GM12801 (cell line): ENCODE data around the gene GPRIN2.

Source experiments
- TF ChIP-seq, protein P1 (sequence below): IDR thresholded peaks from one replicate; pipeline ENCODE4 v1.5.1; 2011; ENCODE audit warnings: control low read depth; ENCODE audit not compliant: insufficient read length; ENCODE audit errors: extremely low read depth

Gene GPRIN2

DNA sequence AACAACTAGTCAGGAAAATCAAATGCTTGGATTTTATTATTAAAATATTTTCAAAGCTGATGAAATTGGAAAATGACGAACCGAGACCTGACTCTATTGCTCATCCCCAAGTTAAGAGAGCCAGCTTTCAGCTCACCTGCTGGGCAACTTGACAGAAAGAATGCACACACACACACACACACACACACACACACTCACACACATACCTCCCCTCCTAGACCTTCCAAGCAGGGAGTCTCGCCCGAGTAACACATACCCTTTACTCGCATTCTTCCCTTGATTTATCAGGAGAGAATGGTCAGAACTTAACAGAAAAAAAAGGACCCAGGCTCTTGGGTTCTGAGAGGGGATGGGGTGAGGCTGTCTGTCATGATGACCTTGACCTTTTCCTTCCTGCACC, 19.1 kb downstream of the GPRIN2 start:
- TF ChIP-seq, protein P1, sequence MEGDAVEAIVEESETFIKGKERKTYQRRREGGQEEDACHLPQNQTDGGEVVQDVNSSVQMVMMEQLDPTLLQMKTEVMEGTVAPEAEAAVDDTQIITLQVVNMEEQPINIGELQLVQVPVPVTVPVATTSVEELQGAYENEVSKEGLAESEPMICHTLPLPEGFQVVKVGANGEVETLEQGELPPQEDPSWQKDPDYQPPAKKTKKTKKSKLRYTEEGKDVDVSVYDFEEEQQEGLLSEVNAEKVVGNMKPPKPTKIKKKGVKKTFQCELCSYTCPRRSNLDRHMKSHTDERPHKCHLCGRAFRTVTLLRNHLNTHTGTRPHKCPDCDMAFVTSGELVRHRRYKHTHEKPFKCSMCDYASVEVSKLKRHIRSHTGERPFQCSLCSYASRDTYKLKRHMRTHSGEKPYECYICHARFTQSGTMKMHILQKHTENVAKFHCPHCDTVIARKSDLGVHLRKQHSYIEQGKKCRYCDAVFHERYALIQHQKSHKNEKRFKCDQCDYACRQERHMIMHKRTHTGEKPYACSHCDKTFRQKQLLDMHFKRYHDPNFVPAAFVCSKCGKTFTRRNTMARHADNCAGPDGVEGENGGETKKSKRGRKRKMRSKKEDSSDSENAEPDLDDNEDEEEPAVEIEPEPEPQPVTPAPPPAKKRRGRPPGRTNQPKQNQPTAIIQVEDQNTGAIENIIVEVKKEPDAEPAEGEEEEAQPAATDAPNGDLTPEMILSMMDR: no peak

DNA sequence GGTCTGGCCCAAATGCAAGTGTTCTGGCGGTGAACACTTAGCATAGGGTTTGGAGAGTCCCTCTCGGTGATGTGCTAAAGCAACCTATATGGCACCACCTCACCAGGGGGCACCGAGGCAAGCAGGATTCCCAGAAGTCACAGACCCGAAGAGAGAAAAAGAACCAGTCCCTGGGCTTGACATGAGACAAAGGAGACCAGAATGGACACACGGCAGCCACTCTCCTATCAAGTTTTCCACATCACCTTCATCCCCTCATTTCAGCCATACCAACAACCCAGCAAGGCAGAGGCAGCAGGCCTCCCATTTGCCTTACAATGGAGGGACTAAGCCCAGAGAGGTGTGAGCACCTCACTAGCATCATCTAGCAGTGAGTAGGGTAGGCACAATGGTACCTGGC, 19.7 kb downstream of the GPRIN2 start:
- TF ChIP-seq, protein P1: no peak

DNA sequence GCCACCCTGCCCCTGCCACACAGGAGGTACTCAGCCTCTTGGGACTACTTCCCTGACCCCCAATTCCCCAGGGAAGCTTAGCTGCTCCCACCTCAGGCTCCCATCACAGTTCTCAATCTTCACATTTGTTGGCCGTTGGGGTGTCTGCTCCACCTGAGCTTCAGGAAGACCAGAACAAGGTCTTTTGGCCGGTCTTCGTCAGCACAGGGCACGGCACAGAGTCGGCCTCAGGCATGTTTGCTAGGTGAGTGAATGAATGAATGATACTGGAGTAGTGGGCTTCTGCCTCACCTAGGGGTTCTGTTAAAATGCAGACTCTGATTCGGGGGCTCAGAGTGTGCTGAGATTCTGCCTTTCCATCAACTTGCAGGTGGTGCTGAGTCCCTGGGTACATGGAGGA, 20.3 kb downstream of the GPRIN2 start:
- TF ChIP-seq, protein P1: no peak

DNA sequence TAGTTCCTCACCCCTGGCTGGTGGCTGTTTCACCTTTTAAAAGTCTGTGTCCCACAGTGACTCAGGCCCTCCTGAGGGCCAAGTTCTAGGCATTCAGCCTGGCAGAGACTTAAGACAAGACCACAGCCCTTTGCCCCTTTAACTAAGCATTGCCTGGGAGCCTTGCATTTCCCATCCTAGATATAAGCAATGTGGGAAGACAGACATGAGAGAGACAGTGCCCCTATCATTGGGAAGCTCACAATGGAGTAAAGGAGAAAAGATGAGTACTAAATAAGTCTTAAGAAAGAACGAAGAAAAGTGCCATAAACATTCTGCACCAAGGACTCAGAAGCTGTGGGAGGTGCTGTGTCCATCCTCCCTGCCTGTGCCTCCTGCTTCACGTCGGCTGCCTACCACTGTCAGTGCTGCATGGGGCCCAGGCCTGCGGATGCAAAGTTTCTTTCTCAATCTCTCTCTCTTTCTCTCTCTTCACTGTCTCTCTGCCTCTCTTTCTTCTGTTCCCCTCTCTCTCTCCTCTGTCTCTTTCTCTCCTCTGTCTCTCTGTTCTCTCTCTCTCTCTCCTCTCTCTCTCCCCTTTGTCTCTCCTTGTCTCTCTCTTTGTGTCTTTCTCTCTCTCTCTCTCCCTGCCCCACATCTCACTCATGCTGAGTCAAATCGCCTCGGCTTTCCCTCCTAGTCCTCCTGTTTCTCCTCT, 21.5 kb downstream of the GPRIN2 start:
- TF ChIP-seq, protein P1: no peak

DNA sequence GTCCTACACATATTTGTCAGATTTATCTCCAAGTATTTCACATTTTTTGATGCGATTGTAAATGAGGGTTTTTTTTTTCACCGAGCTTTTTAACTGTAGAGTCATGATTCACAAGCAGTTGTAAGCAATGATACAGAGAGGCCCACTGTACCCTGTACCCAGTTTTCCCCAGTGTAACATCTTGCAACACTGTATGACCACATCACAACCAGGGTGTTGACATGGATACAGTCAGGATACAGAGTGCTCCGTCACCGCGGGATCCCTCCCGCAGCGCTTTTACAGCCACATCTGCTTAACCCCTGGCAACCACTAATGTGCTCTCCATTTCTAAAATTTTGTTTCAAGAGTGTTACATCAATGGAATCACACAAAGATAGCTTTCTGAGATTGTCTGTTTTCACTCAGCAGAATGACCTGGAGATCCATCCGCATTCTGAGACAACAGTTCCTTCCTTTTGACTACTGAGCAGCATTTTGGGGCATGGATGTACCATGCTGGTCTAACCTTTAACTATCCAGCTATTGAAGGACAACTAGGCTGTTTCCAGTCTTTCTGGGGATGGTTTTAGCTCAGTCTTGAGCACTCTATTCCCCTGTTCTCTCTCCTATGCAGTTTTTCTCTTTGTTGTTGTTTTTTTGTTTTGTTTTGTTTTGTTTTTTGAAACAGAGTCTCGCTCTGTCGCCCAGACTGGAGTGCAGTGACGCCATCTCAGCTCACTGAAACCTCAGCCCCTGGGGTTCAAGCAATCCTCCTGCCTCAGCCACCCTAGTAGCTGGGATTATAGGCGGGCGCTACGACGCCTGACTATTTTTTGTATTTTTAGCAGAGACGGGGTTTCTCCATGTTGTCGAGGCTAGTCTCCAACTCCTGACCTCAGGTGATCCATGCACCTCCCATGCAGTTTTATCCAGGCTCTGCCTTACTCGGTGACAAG, 25.9 kb downstream of the GPRIN2 start:
- TF ChIP-seq, protein P1: no peak

DNA sequence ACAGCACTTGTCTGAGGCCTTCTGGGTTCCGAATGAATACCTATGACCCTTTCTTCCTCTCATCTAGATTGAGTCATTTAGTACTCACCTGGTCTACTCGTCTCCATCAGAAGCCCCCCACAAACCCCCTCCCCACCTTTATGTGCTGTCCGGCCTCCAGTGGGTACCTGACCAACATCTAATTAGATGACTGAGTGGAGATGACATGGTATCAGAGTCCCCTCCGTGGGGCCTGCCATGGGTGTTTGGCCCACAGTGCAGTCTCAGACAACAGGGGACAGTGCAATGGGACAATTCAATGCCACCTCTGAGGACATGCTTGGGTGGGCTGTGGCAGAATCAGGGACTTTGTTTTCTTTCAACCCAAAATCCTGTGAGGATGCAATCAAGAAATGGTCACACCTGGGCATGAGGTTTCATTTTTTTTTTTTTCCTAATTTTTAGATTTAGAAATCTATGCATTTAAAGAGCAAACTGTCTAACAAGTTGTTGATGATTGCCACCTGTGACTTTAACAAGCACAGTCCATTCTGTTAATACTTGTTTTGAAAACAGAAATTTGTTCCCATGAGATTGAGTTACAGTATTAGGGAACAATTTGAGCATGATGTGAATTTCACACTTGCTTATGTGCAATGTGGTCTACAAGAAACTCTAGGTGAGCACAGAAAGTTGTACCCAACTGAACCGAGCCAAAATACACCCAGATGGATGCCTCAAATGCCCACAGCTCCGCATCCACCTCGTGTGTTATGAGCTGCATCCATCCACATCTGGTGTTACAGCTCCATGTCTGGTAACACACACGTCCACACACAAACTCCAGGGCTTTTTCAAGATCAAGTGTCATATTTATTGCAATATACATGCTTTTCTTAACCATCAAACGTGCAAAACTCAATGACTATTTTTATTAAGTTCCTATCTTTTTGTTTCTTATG, 27.5 kb downstream of the GPRIN2 start:
- TF ChIP-seq, protein P1: no peak
